Measurements from ENCODE around the gene OR3A1.
"Not testable (repeated sequence)": the region's sequence is repeated elsewhere in the genome, so short reads cannot be mapped to it uniquely, and the experiment has no call there.

Gene OR3A1, protein sequence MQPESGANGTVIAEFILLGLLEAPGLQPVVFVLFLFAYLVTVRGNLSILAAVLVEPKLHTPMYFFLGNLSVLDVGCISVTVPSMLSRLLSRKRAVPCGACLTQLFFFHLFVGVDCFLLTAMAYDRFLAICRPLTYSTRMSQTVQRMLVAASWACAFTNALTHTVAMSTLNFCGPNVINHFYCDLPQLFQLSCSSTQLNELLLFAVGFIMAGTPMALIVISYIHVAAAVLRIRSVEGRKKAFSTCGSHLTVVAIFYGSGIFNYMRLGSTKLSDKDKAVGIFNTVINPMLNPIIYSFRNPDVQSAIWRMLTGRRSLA

GRCh38 chr17:3298260-3298659 lies at the start of gene OR3A1:
TSS of gene OR3A1 (minus strand) at chr17:3298360. CDS start at chr17:3292582, 5,778 bp downstream.
- DNase-seq (ENCODE audit: low read depth, low spot score) = no peak
- no peak within 1 kb of the TSS for H3K27ac ChIP-seq

DNA sequence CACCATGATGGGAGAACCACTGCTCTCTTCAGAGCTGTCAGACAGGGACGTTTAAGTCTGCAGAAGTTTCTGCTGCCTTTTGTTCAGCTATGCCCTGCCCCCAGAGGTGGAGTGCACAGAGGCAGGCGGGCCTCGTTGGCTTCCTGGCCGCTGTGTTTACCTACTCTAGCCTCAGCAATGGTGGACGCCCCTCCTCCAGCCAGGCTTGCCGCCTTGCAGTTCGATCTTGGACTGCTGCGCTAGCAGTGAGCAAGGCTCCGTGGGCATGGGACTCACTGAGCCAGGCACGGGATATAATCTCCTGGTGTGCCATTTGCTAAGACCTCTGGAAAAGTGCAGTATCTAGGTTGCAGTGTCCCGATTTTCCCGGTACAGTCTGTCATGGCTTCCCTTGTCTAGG lies 44.6 kb upstream of the OR3A1 start:
- not testable (repeated sequence) for DNase-seq (ENCODE audit: low read depth, low spot score); H3K27ac ChIP-seq

GRCh38 chr17:3335876-3336275 lies 37.7 kb upstream of the OR3A1 start:
- no peak for DNase-seq (ENCODE audit: low read depth, low spot score)
- H3K27ac ChIP-seq = no peak overlapping the region

GRCh38 chr17:3318336-3318735 lies 20.2 kb upstream of the OR3A1 start:
- H3K27ac ChIP-seq = peak overlapping the region; percentile 26
- peak; percentile 88 for DNase-seq (ENCODE audit: low read depth, low spot score)

DNA sequence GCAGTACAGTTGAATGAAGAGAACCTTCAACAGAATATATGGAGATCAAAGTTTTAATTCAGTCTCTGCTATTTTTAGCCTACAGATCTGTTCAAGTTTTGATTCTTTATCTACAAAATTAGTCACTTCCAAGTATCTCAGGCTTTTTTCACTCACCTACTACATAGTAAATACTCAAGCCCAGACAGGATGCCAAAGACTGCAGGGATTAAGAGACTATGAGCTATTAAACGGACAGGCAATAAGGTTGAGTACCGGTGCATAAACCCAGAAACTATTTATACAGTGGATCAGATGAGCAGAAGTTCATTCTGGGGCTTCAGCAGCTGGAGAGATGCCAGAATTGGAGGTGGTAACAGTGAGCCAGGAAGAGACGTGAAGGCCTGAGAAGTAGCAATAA lies 18.7 kb upstream of the OR3A1 start:
- H3K27ac ChIP-seq = no peak overlapping the region
- DNase-seq (ENCODE audit: low read depth, low spot score) = peak; percentile 54

DNA sequence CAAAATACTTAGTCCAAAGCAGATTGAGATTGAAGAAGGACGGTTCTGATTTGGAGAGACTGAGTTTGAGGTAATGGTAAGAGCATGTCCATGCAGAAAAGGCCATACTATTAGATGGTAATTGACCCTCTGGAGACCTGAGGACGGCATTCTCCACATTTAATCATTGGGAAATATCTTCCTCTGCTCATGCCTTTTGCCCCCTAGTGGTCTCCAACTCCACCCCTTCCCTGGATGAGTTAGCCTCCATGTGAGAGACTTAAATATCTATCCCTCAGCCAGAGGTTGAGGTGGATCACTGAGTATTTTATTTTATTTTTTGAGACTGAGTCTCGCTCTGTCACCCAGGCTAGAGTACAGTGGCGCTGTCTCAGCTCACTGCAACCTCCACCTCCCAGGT lies 10.4 kb upstream of the OR3A1 start:
- DNase-seq (ENCODE audit: low read depth, low spot score) = no peak
- H3K27ac ChIP-seq = no peak overlapping the region

GRCh38 chr17:3295632-3296031 lies 2.5 kb downstream of the OR3A1 start:
- DNase-seq (ENCODE audit: low read depth, low spot score) = no peak
- no peak overlapping the region for H3K27ac ChIP-seq

DNA sequence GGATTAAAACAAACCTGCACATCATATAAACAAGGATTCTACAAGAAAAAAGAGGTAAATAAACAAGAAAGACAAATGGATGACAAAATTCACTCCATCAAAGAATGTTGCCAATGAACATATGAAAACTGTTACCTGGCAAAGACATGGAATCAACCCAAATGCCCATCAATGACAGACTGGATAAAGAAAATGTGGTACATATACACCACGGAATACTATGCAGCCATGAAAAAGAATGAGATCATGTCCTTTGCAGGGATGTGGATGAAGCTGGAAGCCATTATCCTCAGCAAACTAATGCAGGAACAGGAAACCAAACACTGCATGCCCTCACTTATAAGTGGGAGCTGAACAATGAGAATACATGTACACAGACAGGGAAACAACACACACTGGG lies 4.6 kb downstream of the OR3A1 start:
- DNase-seq (ENCODE audit: low read depth, low spot score) = not testable (repeated sequence)

GRCh38 chr17:3282901-3283300 lies 15.3 kb downstream of the OR3A1 start:
- no peak overlapping the region for H3K27ac ChIP-seq
- no peak for DNase-seq (ENCODE audit: low read depth, low spot score)

More for the DNA sequence above, 4.6 kb downstream of the OR3A1 start:
- H3K27ac ChIP-seq = not testable (repeated sequence)

- no peak overlapping the region for H3K27ac ChIP-seq
- no peak for DNase-seq (ENCODE audit: low read depth, low spot score)
Observed at GRCh38 chr17:3276126-3276525, 22.0 kb downstream of the OR3A1 start.

- DNase-seq (ENCODE audit: low read depth, low spot score) = no peak
- H3K27ac ChIP-seq = no peak overlapping the region
Observed at GRCh38 chr17:3271072-3271848, 26.9 kb downstream of the OR3A1 start.

- no peak for DNase-seq (ENCODE audit: low read depth, low spot score)
- no peak overlapping the region for H3K27ac ChIP-seq
Observed at GRCh38 chr17:3260600-3260999, 37.6 kb downstream of the OR3A1 start.

GRCh38 chr17:3260163-3260562 lies 38.0 kb downstream of the OR3A1 start:
- no peak for DNase-seq (ENCODE audit: low read depth, low spot score)
- H3K27ac ChIP-seq = no peak overlapping the region

DNA sequence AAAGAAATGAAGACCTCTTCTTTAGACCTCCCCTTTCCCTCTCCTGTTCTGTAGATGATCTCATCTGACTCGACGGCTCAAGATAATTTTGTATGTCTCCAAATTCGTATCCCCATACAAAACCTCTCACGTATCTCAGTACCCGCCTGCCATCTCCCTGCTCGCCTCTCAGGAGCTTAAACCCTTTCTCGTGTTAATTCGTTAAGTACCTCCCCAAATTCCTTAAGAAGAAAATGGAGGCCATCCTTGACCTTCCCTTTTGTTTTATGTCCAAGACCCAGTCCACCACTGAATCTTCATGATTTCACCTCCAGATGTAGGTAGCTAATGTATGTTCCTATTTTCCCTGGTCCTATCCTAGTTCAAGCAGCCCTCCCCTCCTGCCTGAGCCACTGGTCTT lies 41.6 kb downstream of the OR3A1 start:
- DNase-seq (ENCODE audit: low read depth, low spot score) = no peak
- no peak overlapping the region for H3K27ac ChIP-seq

DNA sequence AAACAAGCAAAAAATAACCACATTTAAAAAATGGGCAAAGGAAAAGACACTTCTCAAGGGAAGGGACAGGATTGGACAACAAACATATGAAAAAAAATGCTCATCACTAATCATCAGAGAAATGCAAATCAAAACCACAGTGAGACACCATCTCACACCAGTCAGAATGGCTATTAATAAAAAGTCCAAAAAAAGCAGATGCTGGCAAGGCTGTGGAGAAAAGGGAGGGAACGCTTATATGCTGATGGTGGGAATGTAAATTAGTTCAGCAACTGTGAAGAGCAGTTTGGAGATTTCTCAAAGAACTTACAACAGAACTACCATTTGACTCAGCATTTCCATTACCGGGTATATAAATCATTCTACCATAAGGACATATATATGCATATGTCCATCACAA lies 49.1 kb downstream of the OR3A1 start:
- not testable (repeated sequence) for DNase-seq (ENCODE audit: low read depth, low spot score); H3K27ac ChIP-seq

DNA sequence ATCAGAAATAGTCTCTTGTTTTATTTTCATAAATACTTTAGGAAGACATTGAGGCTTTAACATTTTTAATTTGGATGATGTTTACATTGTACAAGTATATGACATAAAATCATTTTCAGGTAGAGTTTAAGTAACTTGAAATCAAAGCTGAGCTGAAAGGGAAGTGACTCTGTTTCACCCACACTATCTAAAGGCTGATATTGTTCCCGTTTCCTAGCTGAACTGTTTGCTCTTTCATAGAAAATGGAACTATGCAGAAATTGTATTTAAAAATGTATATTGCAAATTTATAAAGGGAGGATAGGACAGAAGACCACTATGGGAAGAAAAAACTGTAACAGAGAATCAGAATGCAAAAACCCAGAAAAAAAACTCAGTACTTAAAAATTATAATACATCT lies 53.3 kb downstream of the OR3A1 start:
- not testable (repeated sequence) for H3K27ac ChIP-seq; DNase-seq (ENCODE audit: low read depth, low spot score)

DNA sequence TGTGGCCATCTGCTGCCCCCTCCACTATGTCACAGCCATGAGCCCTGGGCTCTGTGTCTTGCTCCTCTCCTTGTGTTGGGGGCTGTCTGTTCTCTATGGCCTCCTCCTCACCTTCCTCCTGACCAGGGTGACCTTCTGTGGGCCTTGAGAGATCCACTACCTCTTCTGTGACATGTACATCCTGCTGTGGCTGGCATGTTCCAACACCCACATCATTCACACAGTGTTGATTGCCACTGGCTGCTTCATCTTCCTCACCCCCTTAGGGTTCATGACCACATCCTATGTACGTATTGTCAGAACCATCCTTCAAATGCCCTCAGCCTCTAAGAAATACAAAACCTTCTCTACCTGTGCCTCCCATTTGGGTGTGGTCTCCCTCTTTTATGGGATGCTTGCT lies 57.1 kb downstream of the OR3A1 start:
- H3K27ac ChIP-seq; DNase-seq (ENCODE audit: low read depth, low spot score): not testable (repeated sequence)

Measured in epithelial cell of prostate (primary cell).